NCI-H187 treated with DMSO at 0.1 percent for 48 hours (cell line): ENCODE results near the gene PCDHGA12.
"Not testable (repeated sequence)": the region's sequence is repeated elsewhere in the genome, so short reads cannot be mapped to it uniquely, and the experiment has no call there.

Experiments used
- DNase-seq: peaks from one replicate; lab custom pipeline; 2025; lab: John Stamatoyannopoulos, UW

The PCDHGA12 gene

GRCh38 chr5:141430332-141431113 is at the start of gene PCDHGA12:
PCDHGA12 (plus strand) TSS chr5:141430507; CDS start chr5:141430760, 253 bp downstream.
- DNase-seq: no peak

DNA sequence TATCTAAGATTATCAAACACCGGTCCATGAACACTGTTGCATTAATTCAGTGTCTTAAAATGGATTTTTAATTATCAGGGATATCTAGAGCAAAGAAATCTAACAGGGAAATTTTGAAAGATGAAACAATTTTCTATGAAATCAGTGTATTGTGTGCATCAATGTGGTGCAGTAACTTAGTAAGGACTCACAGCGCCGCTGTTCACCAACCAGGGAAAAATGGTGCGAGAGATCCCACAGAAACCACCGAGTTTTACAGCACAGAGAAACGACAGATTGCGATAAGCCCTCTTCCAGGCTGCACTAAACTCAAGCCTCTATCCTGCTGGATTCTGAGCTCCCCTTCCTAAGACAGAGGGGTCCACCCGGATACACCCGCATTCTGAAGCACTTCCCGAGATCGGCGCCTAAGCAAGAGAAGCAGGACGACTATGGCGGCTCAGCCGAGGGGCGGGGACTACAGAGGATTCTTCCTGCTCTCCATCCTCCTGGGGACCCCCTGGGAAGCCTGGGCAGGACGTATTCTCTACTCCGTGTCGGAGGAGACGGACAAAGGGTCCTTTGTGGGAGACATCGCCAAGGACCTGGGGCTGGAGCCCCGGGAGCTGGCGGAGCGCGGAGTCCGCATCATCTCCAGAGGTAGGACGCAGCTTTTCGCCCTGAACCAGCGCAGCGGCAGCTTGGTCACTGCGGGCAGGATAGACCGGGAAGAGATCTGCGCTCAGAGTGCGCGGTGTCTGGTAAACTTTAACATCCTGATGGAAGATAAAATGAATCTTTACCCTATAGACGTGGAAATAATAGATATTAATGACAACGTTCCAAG is 47.6 kb upstream of the PCDHGA12 start, which contains the start of gene PCDHGA7:
TSS of gene PCDHGA7 (plus strand) at position 274 of the 826 bp plus-strand sequence. CDS start at position 432, 158 bp downstream.
- DNase-seq: no peak

DNA sequence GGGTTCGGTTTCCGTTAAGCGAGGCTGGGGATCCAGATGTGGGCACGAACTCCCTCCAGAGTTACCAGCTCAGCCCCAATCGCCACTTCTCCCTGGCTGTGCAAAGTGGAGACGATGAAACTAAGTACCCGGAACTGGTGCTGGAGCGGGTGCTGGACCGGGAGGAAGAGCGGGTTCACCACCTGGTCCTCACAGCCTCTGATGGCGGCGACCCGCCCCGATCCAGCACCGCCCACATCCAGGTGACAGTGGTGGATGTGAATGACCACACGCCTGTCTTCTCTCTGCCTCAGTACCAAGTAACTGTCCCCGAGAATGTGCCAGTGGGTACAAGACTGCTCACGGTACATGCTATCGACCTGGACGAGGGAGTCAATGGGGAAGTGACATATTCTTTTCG is 47.0 kb upstream of the PCDHGA12 start:
- no peak for DNase-seq

DNA sequence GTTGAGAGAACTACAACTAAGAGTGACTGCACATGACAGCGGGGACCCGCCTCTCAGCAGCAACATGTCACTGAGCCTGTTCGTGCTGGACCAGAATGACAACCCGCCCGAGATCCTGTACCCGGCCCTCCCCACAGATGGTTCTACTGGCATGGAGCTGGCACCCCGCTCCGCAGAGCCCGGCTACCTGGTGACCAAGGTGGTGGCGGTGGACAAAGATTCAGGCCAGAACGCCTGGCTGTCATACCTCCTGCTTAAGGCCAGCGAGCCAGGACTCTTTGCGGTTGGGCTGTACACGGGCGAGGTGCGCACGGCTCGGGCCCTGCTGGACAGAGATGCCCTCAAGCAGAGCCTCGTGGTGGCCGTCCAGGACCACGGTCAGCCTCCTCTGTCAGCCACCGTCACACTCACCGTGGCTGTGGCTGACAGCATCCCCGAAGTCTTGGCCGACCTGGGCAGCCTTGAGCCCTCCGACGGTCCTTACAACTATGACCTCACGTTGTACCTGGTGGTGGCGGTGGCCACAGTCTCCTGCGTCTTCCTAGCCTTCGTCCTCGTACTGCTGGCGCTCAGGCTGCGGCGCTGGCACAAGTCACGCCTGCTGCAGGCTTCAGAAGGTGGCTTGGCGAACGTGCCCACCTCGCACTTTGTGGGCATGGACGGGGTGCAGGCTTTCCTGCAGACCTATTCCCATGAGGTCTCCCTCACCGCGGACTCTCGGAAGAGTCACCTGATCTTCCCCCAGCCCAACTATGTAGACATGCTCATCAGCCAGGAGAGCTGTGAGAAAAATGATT is 45.6 kb upstream of the PCDHGA12 start:
- no peak for DNase-seq

DNA sequence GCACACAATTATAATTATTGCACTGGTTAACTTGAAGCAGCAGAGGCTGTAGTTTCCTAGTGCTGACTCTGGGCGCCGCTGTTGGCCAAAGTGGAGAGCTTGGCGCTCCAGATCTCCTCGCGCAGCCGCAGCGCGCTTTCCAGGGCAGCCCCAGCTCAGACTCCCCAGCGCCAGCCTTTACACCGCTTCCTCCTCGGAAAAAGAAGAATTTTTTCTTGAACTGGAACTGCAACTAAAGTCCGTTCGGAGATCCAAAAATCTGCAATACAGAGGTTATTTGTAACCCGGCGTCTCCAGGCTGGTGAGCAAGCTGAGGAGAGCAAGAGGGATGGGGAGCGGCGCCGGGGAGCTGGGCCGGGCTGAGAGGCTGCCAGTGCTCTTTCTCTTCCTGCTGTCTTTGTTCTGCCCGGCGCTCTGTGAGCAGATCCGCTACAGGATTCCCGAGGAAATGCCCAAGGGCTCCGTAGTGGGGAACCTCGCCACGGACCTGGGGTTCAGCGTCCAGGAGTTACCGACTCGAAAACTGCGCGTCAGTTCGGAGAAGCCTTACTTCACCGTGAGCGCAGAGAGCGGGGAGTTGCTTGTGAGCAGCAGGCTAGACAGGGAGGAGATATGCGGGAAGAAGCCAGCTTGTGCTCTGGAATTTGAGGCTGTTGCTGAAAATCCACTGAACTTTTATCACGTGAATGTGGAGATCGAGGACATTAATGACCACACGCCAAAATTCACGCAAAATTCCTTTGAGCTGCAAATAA is 42.6 kb upstream of the PCDHGA12 start, which contains the start of gene PCDHGB4:
TSS of gene PCDHGB4 (plus strand) at position 142 of the 755 bp plus-strand sequence. CDS start at position 329, 187 bp downstream.
- DNase-seq: not testable (repeated sequence)

DNA sequence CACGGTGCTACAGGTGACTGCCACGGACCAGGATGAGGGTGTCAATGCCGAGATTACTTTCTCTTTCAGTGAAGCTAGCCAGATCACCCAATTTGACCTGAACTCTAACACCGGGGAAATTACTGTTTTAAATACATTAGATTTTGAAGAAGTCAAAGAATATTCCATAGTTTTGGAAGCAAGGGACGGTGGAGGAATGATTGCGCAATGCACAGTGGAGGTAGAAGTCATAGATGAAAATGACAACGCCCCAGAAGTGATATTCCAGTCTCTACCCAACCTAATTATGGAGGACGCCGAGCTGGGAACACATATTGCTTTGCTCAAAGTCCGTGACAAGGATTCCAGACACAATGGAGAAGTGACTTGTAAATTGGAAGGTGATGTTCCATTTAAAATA is 41.6 kb upstream of the PCDHGA12 start:
- DNase-seq: no peak

GRCh38 chr5:141389153-141390042 is 40.9 kb upstream of the PCDHGA12 start:
- no peak for DNase-seq

DNA sequence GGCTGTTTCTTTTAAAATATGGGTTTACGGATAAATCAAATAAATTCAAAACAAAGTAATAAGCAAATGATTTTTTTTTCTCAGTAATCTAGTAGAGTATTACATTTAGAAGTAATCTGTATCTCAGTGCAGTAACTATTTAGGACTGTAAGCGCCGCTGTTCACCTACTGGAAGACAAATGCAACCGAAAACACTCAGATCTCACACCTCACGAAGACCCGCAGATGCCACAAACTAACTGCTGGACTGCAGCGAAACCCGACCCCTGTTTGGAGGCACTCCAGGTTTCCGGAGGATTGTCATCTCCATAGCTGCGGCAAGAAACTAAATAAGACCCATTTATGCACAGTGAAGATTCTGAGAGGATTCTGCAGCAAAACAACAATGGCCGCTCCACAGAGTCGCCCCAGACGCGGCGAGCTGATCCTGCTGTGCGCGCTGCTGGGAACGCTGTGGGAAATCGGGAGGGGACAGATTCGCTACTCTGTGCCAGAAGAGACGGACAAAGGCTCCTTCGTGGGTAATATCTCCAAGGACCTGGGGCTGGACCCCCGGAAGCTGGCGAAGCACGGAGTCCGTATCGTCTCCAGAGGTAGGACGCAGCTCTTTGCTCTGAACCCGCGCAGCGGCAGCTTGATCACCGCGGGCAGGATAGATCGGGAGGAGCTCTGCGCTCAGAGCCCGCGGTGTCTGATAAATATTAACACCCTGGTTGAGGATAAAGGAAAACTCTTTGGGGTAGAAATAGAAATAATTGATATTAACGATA is 37.7 kb upstream of the PCDHGA12 start, which contains the start of gene PCDHGA8:
TSS of gene PCDHGA8 (plus strand) at position 205 of the 770 bp plus-strand sequence. CDS start at position 386, 181 bp downstream.
- no peak for DNase-seq

GRCh38 chr5:141393267-141393666 is 37.0 kb upstream of the PCDHGA12 start:
- DNase-seq: no peak

- DNase-seq: not testable (repeated sequence)
These were observed 35.7 kb upstream of the PCDHGA12 start for GRCh38 chr5:141394401-141395187.

DNA sequence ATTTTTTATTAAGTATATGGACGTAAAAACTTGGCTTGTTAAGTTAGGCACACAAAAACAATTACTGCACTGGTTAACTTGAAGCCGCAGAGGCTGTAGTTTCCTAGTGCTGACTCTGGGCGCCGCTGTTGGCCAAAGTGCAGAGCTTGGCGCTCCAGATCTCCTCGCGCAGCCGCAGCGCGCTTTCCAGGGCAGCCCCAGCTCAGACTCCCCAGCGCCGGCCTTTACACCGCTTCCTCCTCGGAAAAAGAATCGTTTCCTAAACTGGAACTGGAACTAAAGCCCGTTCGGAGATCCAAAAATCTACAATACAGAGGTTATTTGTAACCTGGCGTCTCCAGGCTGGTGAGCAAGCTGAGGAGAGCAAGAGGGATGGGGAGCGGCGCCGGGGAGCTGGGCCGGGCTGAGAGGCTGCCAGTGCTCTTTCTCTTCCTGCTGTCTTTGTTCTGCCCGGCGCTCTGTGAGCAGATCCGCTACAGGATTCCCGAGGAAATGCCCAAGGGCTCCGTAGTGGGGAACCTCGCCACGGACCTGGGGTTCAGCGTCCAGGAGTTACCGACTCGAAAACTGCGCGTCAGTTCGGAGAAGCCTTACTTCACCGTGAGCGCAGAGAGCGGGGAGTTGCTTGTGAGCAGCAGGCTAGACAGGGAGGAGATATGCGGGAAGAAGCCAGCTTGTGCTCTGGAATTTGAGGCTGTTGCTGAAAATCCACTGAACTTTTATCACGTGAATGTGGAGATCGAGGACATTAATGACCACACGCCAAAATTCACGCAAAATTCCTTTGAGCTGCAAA is 32.4 kb upstream of the PCDHGA12 start, which contains the start of gene PCDHGB5:
TSS of gene PCDHGB5 (plus strand) at position 192 of the 796 bp plus-strand sequence. CDS start at position 373, 181 bp downstream.
- peak; percentile 0 for DNase-seq

DNA sequence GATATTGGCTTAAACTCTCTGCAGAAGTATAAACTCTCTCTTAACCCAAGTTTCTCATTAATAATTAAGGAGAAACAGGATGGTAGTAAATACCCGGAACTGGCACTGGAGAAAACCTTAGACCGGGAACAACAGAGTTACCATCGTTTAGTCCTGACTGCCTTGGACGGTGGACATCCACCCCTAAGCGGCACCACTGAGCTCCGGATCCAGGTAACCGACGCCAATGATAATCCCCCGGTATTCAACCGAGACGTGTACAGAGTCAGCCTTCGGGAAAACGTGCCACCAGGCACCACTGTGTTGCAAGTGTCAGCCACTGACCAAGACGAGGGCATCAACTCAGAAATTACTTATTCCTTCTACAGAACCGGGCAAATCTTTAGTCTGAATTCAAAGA is 31.7 kb upstream of the PCDHGA12 start:
- DNase-seq: no peak

GRCh38 chr5:141399555-141400258 is 30.6 kb upstream of the PCDHGA12 start:
- DNase-seq: no peak

GRCh38 chr5:141402553-141403243 is 27.6 kb upstream of the PCDHGA12 start, which contains the start of gene PCDHGA9:
PCDHGA9 (plus strand) TSS chr5:141402778; CDS start chr5:141402953, 175 bp downstream.
- DNase-seq: no peak

DNA sequence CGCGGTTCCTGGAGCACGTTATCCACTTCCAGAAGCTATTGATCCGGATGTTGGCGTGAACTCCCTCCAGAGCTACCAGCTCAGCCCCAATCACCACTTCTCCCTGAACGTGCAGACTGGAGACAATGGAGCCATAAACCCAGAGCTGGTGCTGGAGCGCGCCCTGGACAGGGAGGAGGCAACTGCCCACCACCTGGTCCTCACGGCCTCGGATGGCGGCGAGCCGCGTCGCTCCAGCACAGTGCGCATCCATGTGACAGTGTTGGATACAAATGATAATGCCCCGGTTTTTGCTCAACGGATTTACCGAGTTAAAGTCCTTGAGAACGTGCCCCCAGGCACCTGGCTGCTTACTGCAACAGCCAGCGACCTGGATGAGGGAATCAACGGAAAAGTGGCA is 26.9 kb upstream of the PCDHGA12 start:
- DNase-seq: no peak
